Measurements from ENCODE around the gene SCT. TPM values are rescaled to one million over a fixed set of nuclear protein-coding genes. Genes with fewer than 3 reads are reported as not detected.
"Not testable (repeated sequence)": the region's sequence is repeated elsewhere in the genome, so short reads cannot be mapped to it uniquely, and the experiment has no call there.

The SCT gene
- total RNA-seq, 1 donor from 2014 or later = 1.7 TPM

- Mint-ChIP-seq H3K4me1 (no peaks in the 10 kb centered on the region), H3K27me3 (ENCODE audit: low read depth) (no peaks in the 10 kb centered on the region), H3K27ac (no peak overlapping the region), H3K9me3 (no peaks in the 10 kb centered on the region), H3K4me3 (no peak overlapping the region), H3K36me3 (peaks cover 3% of the 10 kb centered on the region)
- TF ChIP-seq CTCF (IDR thresholded peaks at IDR 0.05; ENCODE audit: unreplicated experiment) = no peak
- DNase-seq (ENCODE audit: low spot score in 2 of 2, unreplicated experiment in 2 of 2) = no peak
Measured at GRCh38 chr11:656866-657265, 29.9 kb upstream of the SCT start.

- TF ChIP-seq CTCF (IDR thresholded peaks at IDR 0.05; ENCODE audit: unreplicated experiment) = no peak
- no peaks in the 10 kb centered on the region for H3K27me3 Mint-ChIP-seq (ENCODE audit: low read depth)
- H3K4me1 Mint-ChIP-seq = no peaks in the 10 kb centered on the region
- H3K4me3 Mint-ChIP-seq = no peak overlapping the region
- H3K36me3 Mint-ChIP-seq = peaks cover 4% of the 10 kb centered on the region
- no peak for DNase-seq (ENCODE audit: low spot score in 2 of 2, unreplicated experiment in 2 of 2)
- no peak overlapping the region for H3K27ac Mint-ChIP-seq
- H3K9me3 Mint-ChIP-seq = no peaks in the 10 kb centered on the region
Measured at GRCh38 chr11:656426-656825, 29.4 kb upstream of the SCT start.

- Mint-ChIP-seq H3K4me3 (no peak overlapping the region), H3K27ac (no peak overlapping the region), H3K9me3 (no peaks in the 10 kb centered on the region), H3K4me1 (no peaks in the 10 kb centered on the region), H3K27me3 (ENCODE audit: low read depth) (no peaks in the 10 kb centered on the region), H3K36me3 (peaks cover 6% of the 10 kb centered on the region)
- DNase-seq (ENCODE audit: low spot score in 2 of 2, unreplicated experiment in 2 of 2) = no peak
- TF ChIP-seq CTCF (IDR thresholded peaks at IDR 0.05; ENCODE audit: unreplicated experiment) = no peak
Measured at GRCh38 chr11:655036-655726, 28.2 kb upstream of the SCT start.

GRCh38 chr11:654444-654843 lies 27.5 kb upstream of the SCT start:
- H3K27me3 Mint-ChIP-seq (ENCODE audit: low read depth); H3K36me3 Mint-ChIP-seq; H3K4me1 Mint-ChIP-seq; H3K4me3 Mint-ChIP-seq; H3K9me3 Mint-ChIP-seq; DNase-seq (ENCODE audit: low spot score in 2 of 2, unreplicated experiment in 2 of 2); H3K27ac Mint-ChIP-seq: not testable (repeated sequence)

- H3K27me3 Mint-ChIP-seq (ENCODE audit: low read depth) = no peaks in the 10 kb centered on the region
- H3K4me1 Mint-ChIP-seq = no peaks in the 10 kb centered on the region
- H3K9me3 Mint-ChIP-seq = no peaks in the 10 kb centered on the region
- H3K36me3 Mint-ChIP-seq = peaks cover 6% of the 10 kb centered on the region
- H3K27ac Mint-ChIP-seq = no peak overlapping the region
- no peak overlapping the region for H3K4me3 Mint-ChIP-seq
- no peak for DNase-seq (ENCODE audit: low spot score in 2 of 2, unreplicated experiment in 2 of 2)
- no peak for TF ChIP-seq CTCF (IDR thresholded peaks at IDR 0.05; ENCODE audit: unreplicated experiment)
Measured at GRCh38 chr11:653837-654236, 26.9 kb upstream of the SCT start.

GRCh38 chr11:653136-653535 lies 26.2 kb upstream of the SCT start:
- DNase-seq (ENCODE audit: low spot score in 2 of 2, unreplicated experiment in 2 of 2); H3K36me3 Mint-ChIP-seq; H3K9me3 Mint-ChIP-seq; H3K4me1 Mint-ChIP-seq; H3K4me3 Mint-ChIP-seq; H3K27me3 Mint-ChIP-seq (ENCODE audit: low read depth); H3K27ac Mint-ChIP-seq: not testable (repeated sequence)

- Mint-ChIP-seq H3K4me1 (no peaks in the 10 kb centered on the region), H3K9me3 (no peaks in the 10 kb centered on the region), H3K4me3 (no peak overlapping the region), H3K27me3 (ENCODE audit: low read depth) (no peaks in the 10 kb centered on the region), H3K27ac (no peak overlapping the region), H3K36me3 (peaks cover 12% of the 10 kb centered on the region)
- no peak for DNase-seq (ENCODE audit: low spot score in 2 of 2, unreplicated experiment in 2 of 2)
- TF ChIP-seq CTCF (IDR thresholded peaks at IDR 0.05; ENCODE audit: unreplicated experiment) = no peak
Measured at GRCh38 chr11:650482-650881, 23.5 kb upstream of the SCT start.

GRCh38 chr11:647672-648158 lies 20.7 kb upstream of the SCT start:
- peaks cover 10% of the 10 kb centered on the region for H3K36me3 Mint-ChIP-seq
- H3K9me3 Mint-ChIP-seq; H3K4me3 Mint-ChIP-seq; H3K4me1 Mint-ChIP-seq; H3K27me3 Mint-ChIP-seq (ENCODE audit: low read depth); H3K27ac Mint-ChIP-seq; DNase-seq (ENCODE audit: low spot score in 2 of 2, unreplicated experiment in 2 of 2): not testable (repeated sequence)
